Measurements from ENCODE around the gene DNAJC3.
"Not testable (repeated sequence)": the region's sequence is repeated elsewhere in the genome, so short reads cannot be mapped to it uniquely, and the experiment has no call there.

The DNAJC3 gene

GRCh38 chr13:95784161-95784899, 107.4 kb downstream of the DNAJC3 start:
- no peak for DNase-seq

DNA sequence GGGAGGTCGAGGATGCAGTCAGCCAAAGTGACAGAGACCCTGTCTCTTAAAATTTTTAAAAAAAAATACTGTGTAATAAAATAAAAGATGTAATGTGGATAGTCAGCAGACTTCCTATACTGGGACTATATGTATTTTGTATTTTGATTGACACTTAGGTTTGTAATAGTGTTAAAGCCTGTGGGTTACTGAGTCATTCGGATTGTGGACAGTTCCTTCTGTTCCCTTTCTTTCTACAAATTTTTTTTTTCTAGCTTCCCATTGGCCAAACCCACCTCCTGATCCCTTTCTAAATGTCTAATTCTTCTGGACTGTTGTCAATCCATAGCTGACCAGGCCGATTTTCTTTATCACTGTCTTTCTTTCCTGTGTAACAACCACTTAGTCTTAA, 108.0 kb downstream of the DNAJC3 start:
- no peak for DNase-seq

DNA sequence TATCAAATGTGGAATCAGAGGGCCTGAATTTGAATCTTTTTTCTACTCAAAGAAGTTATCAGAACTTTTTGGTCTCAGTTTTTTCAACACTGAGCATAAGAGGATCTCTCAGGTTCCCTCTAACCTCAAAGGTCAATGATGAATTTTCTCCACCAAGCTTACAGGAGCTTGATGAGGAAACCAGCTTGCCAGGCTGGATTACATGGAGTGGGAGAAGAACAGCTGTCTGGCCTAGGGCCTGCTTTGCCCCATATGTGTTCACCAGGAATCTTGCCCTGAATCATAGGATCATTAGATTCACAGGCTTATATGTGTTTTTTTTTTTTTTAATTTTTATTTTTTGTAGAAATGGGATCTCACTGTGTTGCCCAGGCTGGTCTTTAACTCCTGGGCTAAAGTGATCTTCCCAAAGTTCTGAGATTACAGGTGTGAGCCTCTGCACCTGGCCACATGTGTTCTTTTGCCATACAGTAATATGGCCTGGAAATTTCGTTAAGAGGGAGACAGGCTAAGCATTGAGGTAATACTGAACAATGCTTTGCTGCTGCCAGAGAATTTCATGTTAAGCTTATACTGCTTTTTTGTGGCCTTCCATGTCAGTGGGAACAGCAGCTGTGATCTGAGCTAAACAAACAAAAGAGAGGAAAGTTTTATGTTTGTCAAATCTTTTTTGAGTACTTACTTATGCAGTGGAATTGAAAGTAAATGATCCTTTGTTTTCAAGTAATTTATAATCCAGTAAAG, 110.6 kb downstream of the DNAJC3 start:
- DNase-seq = no peak

DNA sequence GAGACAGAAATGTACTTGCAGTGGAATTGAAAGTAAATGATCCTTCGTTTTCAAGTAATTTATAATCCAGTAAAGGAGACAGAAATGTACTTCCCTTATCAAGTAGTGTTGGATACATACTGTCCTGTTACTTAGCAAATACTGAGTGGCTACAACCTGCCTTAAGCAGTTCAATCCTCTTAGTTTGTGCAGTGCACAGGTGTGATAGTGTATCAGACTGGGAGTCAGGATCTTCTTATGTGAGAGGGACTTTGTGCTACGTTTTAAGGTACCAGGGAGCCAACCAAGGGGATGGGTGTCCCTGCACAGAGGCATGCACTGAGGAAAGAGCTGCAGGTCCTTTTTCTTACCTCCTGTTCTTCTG, 111.1 kb downstream of the DNAJC3 start:
- DNase-seq = no peak

DNA sequence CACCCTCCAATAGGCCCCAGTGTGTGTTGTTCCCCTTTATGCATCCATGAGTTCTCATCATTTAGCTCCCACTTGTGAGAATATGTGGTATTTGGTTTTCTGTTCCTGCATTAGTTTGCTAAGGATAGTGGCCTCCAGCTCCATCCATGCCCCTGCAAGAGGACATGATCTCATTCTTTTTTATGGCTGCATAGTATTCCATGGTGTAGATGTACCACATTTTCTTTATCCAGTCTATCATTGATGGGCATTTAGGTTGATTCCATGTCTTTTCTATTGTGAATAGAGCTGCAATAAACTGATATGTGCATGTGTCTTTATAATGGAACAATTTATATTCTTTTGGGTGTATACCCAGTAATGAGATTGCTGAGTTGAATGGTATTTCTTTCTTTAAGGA, 112.4 kb downstream of the DNAJC3 start:
- not testable (repeated sequence) for DNase-seq

GRCh38 chr13:95791084-95791722, 114.3 kb downstream of the DNAJC3 start:
- DNase-seq = no peak

DNA sequence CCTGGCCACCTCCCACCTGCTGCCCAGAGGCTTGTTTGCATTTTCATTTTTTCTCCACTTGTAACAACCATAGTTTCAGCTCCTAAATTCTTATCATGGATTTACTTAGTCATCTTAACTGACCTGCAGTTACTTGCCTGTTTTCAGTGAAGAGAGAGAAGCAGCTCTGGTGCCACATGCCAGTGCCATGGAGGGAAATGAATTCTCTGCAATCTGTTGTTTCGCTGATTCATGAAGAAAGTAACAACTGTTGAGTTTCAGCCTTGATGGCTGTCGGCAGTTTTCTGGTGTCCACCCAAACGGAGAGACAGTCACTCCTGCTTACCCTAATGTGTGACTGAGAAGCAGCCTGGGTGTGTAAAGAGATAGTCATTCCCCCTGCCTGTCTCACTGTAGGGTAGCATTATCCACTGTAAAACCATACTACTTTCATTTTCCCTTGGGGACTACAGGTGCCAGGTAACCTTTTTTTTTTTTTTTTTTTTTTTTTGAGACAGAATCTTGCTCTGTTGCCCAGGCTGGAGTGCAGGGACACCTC, 116.1 kb downstream of the DNAJC3 start:
- DNase-seq = no peak

DNA sequence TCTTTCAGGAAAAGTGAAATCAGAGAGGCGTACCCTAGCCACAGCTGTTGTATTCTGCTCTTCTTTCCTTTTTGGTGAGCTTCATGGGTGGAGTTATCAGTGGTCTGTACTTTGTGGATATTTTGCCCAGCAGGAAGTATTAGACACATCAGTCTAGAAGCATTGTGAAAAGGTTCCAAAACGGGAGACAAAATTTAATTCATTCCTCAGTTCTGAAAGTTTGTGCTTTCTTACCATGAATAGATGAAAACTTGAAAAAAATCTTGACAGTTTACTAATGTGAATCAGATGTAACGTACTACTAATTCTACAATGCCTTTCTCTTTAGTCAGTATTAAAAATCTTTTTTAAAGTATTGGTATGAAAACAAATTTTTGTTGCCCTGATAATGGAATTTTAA, 116.8 kb downstream of the DNAJC3 start:
- DNase-seq = no peak

DNA sequence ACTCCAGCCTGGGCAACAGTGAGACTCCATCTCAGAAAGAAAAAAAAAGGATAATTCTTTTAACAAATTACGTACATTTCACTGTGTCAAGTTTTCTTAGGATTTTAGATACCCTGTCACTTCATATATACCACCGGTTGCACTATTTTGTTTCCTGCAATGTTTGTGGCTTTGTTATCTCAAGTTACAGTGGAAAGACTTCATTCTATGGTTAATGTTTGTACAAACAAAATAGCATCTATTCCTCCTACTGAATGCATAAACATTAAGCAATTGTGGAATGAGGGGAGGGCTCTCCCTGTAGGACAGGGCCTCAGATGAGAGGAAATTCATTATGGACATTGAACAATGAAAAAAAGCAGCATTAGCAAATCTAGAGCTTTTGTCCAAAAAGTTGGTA, 120.1 kb downstream of the DNAJC3 start:
- DNase-seq = no peak

DNA sequence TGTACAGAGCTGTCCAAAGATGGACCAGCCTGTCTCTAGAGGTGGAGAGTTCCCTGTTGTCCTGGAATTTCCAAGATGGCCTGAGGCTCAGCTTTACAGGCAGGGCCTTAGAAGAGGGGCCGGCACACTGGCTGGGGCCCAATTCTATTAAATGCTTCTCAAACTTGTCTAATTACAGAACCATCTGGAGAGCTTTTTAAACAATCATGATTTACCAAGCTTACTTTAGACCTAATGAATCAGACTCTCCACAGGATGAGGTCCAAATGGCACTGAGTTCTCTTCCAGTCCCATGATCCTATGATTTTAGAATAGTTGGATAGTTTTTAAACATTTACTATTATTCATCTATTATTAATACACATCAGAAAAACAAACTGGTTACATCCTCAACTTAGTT, 123.5 kb downstream of the DNAJC3 start:
- no peak for DNase-seq

DNA sequence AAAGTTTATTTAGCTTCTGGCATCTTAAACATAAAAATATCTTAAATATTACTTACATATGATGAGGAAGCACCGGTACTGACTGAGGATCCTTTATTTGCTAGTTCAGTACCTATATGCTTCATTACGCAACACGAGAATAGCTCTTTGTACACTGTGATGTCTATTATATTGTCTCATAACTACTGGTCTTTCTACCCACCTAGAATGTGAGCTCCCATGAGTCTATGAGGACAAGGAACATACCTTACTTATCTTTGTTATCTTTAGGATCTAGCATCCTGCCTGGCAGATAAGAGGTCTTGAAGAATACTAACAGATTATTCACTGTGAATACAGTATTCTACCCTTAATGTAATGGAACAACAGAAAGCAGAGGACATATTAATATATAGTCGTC, 124.9 kb downstream of the DNAJC3 start:
- no peak for DNase-seq

DNA sequence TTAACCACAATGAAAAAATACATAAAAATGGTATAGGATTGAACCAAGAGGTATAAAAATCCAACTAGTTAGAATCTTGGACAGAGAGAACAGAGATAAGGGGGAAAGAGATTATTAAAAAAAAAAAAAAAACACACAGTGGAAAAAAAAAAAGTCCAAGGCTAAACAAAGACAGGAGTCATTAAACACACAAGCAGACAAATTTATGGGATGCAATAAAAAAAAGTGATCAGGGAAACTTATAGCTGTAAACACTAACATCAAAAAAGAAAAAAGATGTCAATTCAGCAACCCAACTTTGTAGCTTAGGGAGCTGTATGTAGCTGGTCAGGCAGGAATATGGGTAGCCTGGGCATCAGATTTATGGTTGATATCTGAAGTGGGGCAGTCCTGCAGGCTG, 129.0 kb downstream of the DNAJC3 start:
- no peak for DNase-seq

DNA sequence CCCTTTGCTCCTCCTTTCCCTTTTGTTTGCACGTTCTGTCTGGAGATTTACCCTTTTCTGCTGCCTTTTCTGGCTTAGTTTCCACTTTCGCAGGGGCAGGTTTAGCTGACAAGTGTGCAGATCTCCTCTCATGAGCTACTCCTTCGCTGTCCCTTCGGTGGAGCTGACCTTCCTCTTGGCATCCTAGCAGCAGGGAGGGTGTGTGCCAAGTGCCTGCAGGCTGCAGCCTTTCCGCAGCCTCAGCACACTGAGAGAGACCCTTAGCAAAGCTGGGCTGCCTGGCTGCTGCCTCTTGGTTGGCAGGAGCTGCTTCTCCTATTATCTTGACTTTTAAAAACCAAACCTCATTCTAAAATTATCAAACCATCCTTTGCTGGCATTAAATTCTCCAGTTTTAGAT, 132.5 kb downstream of the DNAJC3 start:
- no peak for DNase-seq

- DNase-seq = no peak
Measured at GRCh38 chr13:95813139-95813538, 136.2 kb downstream of the DNAJC3 start.

DNA sequence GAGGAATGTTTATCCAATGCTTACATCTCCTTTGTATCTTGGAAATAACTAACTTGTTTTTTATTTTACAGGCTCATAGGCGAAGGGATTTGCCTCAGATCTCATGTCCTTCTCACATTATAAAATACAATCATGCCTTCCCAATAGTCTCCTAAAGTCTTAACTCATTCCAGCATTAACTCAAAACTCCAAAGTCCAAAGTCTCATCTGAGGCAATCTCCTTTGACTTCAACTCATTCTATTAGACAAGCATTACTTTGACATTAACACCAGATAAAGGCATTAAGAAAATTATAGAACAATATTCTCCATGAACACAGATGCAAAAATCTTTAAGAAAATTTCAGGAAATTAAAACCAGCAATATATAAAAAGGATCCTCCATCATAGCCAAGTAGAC, 137.6 kb downstream of the DNAJC3 start:
- no peak for DNase-seq

DNA sequence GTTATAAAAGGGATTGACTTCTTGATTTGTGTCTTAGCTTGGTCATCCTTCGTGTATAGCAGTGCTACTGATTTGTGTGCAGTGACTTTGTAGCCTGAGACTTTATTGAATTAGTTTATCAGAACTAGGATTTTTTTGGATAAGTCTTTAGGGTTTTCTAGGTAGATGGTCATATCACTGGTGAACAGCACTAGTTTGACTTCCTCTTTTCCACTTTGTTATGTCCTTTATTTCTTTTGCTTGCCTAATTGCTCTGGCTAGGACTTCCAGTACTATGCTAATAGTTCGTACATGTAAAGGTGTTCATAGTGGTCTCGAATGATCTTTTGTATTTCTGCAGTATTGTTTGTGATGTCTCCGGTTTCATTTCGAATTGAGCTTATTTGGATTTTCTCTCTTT, 145.4 kb downstream of the DNAJC3 start:
- no peak for DNase-seq

- no peak for DNase-seq
Measured at GRCh38 chr13:95833126-95833525, 156.2 kb downstream of the DNAJC3 start.

GRCh38 chr13:95833719-95834118, 156.8 kb downstream of the DNAJC3 start:
- no peak for DNase-seq

DNA sequence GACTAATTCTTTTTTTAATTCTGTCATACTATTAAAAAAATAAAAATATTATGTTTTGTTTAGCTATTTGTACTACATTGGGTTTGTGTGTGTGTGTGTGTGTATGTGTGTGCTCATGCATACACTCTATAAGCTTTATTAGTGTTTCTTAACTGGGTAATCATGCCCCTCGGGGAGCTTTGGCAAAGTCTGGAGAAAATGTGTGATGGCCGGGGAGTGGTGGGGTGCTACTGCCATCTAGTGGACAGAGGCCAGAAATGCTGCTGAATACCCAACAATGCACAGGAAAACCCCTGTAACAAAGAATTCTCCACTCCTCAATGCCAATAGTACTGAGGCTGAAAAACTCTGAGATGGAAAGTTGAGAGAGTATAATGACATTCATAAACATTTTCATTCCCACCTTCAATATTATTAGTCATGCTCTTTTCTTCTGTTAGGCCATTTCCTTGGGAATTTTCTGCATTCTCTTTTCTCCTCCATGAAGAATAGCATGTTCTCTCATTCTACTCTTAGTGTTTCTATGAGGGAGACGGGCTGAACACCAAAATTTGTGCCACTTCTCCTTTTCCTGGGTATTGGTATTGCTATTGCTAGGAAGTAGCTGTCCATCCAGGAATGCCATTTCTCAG, 157.3 kb downstream of the DNAJC3 start:
- no peak for DNase-seq

DNA sequence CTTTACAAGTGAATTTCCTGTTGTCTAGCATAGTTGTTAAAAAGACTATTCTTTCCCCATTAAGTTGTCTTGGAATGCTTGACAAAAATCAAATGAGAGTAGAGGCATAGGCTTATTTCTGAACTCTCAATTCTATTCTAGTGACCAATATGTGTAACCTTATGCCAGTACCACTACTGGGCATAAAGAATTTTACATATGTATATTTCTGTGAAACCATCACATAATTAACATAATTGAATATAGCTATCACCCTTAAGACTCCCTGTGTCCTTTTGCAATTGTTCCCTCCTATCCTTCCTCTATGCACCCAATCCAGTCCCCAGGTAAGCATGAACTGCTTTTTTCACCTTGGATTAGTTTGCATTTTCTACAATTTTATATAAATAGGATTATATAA, 165.0 kb downstream of the DNAJC3 start:
- no peak for DNase-seq

- no peak for DNase-seq
Measured at GRCh38 chr13:95842898-95843297, 166.0 kb downstream of the DNAJC3 start.
